Right lobe of liver (tissue), 6 donors: Measurements from ENCODE around the gene ACOT7. TPM values are rescaled to one million over a fixed set of nuclear protein-coding genes. Genes with fewer than 3 reads are reported as not detected.
A peak's percentile ranks its signal among the peaks of the same experiment; 100 is the strongest.

Experiments used
- ATAC-seq, 4 donors: fragments of 200-7000 bp; cut with Tn5 transposase; one replicate each; pipeline ENCODE4 v1.9.1; 2020; ENCODE audit warnings: mild to moderate bottlenecking in 4 of 4, moderate library complexity in 4 of 4
- DNase-seq, 3 donors: peaks; one replicate each; pipeline ENCODE4 v3.0.0-alpha.2; 2020
- H3K27ac ChIP-seq, 3 donors: fragments of 200-600 bp; one replicate each; pipeline ENCODE4 v1.8.0; 2022
- H3K27me3 ChIP-seq, 2 donors: fragments of 200-600 bp; one replicate each; pipeline ENCODE4 v1.8.0; 2022
- H3K36me3 ChIP-seq, 4 donors: fragments of 200-600 bp; sonication (generic) in 1 of 4; one replicate each; pipeline versions ENCODE4 v1.5.1 to v1.8.0; 2017 to 2022; ENCODE audit warnings: control low read depth in 1 of 4
- H3K4me1 ChIP-seq, 4 donors: fragments of 200-600 bp; sonication (generic) in 1 of 4; one replicate each; pipeline versions ENCODE4 v1.5.1 to v1.8.0; 2017 to 2022; ENCODE audit warnings: control low read depth in 1 of 4
- H3K4me3 ChIP-seq, 3 donors: fragments of 200-600 bp; one replicate each; pipeline ENCODE4 v1.8.0; 2022
- H3K9me3 ChIP-seq, 4 donors: fragments of 200-600 bp; sonication (generic) in 1 of 4; one replicate each; pipeline versions ENCODE4 v1.5.1 to v1.8.0; 2017 to 2022; ENCODE audit warnings: control low read depth in 1 of 4
- POLR2A ChIP-seq: fragments of 450-650 bp; IDR thresholded peaks from one replicate; pipeline ENCODE4 v1.6.1; 2017; ENCODE audit warnings: antibody characterized with exemption, mild to moderate bottlenecking
- WGBS: methylation state at CpG from one replicate; pipeline ENCODE4 v1.1.6; 2018; ENCODE audit warnings: low coverage, low lambda C conversion rate; ENCODE audit not compliant: insufficient coverage; ENCODE audit errors: missing lambda C conversion rate; 5-methylcytosine and 5-hydroxymethylcytosine counted together
- intact Hi-C, 2 donors: fragments of 100-400 bp; cut with DNase I; formaldehyde crosslinking; loops; one replicate each; pipeline versions ENCODE4 v1.11.2 to v1.14.1; 2022
- total RNA-seq, 6 experiments: library from RNA; depleted of rRNA in 2 of 6; stranded (reverse); fragments of >200 nt in 2 of 6; fragmentation: NEBNext Ultra II Directional in 3 of 6; extraction: Animal tissue kit (Norgen Biotek cat#: 25700) in 3 of 6; gene quantifications; one replicate each; pipeline versions ENCODE4 v1.1.0 to v1.2.4, GENCODE V29; 2016 to 2023
- TF ChIP-seq, protein P1 (sequence below), 4 donors: fragments of 200-600 bp in 3 of 4; fragments of 450-650 bp in 1 of 4; IDR thresholded peaks; one replicate each; pipeline versions ENCODE4 v1.5.1 to v1.8.0; 2016 to 2022; ENCODE audit warnings: antibody characterized with exemption in 4 of 4, mild to moderate bottlenecking in 2 of 4
- donor health status: DM: no; HTN: yes; CAD: no.
- donor health status: DM: no; HTN: no; CAD: no.
- donor health status: DM: no; HTN: no; CAD: no.
- donor health status: DM: no; HTN: yes; CAD: no.
- donor health status: DM: no; HTN: yes; CAD: no.

Gene ACOT7
- total RNA-seq, 6 experiments from 2014 or later: 10.8 to 19.7 (median 14.1) TPM

DNA sequence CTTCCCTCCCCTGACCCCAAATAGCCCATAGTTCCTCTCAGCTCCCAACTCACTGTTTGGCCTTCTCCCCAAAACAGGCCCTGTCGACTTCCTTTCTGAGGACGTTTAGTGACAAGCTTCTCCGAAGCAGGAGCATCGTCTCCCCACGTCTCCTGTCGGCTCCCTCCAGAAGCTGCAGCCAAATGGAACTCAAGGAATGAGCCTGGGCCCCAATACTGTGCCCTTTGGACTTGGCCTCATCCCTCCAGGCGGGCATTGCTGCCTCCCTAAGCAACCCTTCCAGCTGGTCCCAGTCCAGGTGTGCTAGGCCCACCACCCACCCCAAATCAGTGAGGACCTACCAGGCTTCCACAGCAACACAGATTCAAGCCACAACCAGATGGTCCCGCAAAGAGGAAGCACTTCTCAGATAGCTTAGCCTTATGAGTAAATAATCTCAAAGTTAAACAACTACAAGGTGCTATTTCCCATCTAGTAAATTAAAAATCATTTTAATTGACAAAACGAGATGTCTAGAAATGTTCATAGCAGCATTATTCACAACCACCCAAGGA is 33.0 kb downstream of the ACOT7 start:
- Histone ChIP-seq H3K4me1 (peaks cover 0 to 50% (median 24%) of the 10 kb centered on the region in 4 donors), H3K36me3 (no peaks in the 10 kb centered on the region), H3K27me3 (no peaks in the 10 kb centered on the region), H3K4me3 (peak overlapping the region in 1 of 3 donors; percentile 9), H3K9me3 (no peaks in the 10 kb centered on the region), H3K27ac (peak overlapping the region; percentile 66 to 88 (median 80))
- ATAC-seq: no peak
- no peak for DNase-seq
- WGBS: 29% methylated on average over 7 of the region's 9 CpGs
- no peak for TF ChIP-seq POLR2A
- TF ChIP-seq, protein P1, sequence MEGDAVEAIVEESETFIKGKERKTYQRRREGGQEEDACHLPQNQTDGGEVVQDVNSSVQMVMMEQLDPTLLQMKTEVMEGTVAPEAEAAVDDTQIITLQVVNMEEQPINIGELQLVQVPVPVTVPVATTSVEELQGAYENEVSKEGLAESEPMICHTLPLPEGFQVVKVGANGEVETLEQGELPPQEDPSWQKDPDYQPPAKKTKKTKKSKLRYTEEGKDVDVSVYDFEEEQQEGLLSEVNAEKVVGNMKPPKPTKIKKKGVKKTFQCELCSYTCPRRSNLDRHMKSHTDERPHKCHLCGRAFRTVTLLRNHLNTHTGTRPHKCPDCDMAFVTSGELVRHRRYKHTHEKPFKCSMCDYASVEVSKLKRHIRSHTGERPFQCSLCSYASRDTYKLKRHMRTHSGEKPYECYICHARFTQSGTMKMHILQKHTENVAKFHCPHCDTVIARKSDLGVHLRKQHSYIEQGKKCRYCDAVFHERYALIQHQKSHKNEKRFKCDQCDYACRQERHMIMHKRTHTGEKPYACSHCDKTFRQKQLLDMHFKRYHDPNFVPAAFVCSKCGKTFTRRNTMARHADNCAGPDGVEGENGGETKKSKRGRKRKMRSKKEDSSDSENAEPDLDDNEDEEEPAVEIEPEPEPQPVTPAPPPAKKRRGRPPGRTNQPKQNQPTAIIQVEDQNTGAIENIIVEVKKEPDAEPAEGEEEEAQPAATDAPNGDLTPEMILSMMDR (IDR thresholded peaks at IDR 0.05): no peak
- intact Hi-C loops: loop anchor here in 1 of 2 donors (5.0 kb wide), 1 partner anchor 42 kb away; no protein-coding TSS in a partner anchor

GRCh38 chr1:6360117-6360496 is 33.5 kb downstream of the ACOT7 start:
- no peaks in the 10 kb centered on the region for H3K9me3 ChIP-seq
- no peaks in the 10 kb centered on the region for H3K27me3 ChIP-seq
- H3K27ac ChIP-seq: peak overlapping the region; percentile 66 to 88 (median 80)
- H3K36me3 ChIP-seq: no peaks in the 10 kb centered on the region
- ATAC-seq (no peak), DNase-seq (no peak)
- TF ChIP-seq, protein P1 (IDR thresholded peaks at IDR 0.05): no peak
- TF ChIP-seq POLR2A: no peak
- H3K4me1 ChIP-seq: peaks cover 0 to 53% (median 24%) of the 10 kb centered on the region in 4 donors
- intact Hi-C loops: loop anchor here in 1 of 2 donors (5.0 kb wide), 1 partner anchor 42 kb away; no protein-coding TSS in a partner anchor
- peak overlapping the region in 1 of 3 donors; percentile 9 for H3K4me3 ChIP-seq
- 67% methylated on average over 3 of the region's 9 CpGs for WGBS

DNA sequence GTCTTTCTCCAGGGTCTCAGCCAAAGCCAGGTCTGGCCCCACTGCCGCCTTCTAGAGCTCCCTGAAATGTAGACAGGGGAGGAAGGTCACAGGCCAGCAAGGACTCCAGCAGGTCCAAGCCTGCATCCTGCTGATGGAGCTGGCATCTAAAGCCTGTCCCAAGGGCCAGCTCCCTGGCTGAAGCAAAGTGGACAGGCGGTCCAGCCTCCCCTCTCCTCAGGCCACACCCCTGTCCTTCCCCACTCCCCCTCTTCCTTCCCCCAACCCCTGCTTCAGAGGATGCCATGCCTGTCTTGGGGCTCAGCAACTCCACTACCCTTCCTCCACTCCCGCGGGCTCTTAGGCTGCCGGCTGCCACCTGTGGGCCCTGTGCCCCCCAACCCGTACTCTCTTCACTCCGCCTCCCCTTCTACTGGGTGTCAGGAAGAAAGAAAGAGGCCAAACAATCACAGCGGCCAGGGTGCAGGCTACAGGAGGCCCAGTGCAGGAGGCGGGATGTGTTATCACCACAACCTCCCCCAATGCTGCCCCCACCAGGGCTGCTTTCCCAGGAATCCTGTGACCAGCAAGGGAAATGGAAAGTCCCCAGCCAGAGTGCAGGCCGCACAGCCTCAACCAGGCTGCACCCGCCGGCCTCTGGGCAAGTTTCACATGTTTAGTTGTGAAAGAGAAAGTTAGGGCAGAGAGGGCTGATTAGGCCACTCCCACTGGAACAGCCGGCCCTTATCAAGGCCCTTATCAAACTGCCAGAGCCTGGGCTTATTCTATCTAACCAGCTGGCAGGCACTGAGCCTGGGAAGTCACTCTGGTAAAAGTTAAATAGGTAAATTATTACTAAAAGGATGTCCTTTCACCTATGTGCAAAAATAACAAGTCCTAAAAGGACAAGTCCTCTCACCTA is 34.1 kb downstream of the ACOT7 start:
- DNase-seq (peak; percentile 88 to 93 (median 93)), ATAC-seq (peak; percentile 87 to 89 (median 88))
- 5% methylated on average over 9 of the region's 13 CpGs for WGBS
- peak overlapping the region in 1 of 3 donors; percentile 9 for H3K4me3 ChIP-seq
- no peaks in the 10 kb centered on the region for H3K27me3 ChIP-seq
- intact Hi-C loops: loop anchor here in 1 of 2 donors (5.0 kb wide), 1 partner anchor 43 kb away; no protein-coding TSS in a partner anchor
- peak overlapping the region; percentile 66 to 88 (median 80) for H3K27ac ChIP-seq
- no peaks in the 10 kb centered on the region for H3K9me3 ChIP-seq
- peak; percentile 48 for TF ChIP-seq POLR2A
- TF ChIP-seq, protein P1 (IDR thresholded peaks at IDR 0.05): peak in 2 of 4 donors; percentile 12 to 18
- H3K36me3 ChIP-seq: no peaks in the 10 kb centered on the region
- H3K4me1 ChIP-seq: peaks cover 0 to 57% (median 24%) of the 10 kb centered on the region in 4 donors

DNA sequence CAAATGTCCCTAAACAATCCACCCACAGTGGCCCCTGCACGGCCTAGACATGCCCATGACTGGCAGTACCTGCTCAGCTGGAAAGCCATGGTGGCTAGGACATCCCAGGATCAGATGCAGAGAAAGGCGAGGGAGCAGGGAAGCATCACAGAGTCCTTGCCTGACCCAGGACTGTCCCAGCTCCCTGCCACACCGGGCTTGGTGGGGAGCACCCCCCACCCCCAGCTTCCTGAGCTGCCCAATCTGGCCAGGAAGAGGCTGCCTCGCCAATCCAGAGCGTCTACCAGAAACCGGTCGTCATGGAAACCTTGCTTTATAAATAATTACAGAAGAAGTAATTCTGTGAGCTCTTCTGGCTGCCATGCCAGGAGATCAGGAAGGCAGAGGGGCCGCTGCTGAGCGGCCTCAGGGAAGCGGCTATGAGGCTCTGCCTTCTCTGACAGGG is 34.8 kb downstream of the ACOT7 start:
- peaks cover 0 to 64% (median 27%) of the 10 kb centered on the region in 4 donors for H3K4me1 ChIP-seq
- TF ChIP-seq, protein P1 (IDR thresholded peaks at IDR 0.05): no peak
- TF ChIP-seq POLR2A: no peak
- DNase-seq: no peak

More for the DNA sequence above, 34.8 kb downstream of the ACOT7 start:
- no peaks in the 10 kb centered on the region for H3K9me3 ChIP-seq
- no peak overlapping the region for H3K4me3 ChIP-seq
- no peaks in the 10 kb centered on the region for H3K36me3 ChIP-seq
- ATAC-seq: peak in 3 of 4 donors; percentile 4 to 23 (median 7)
- WGBS: 17% methylated on average over 9 of the region's 10 CpGs
- H3K27ac ChIP-seq: peak overlapping the region; percentile 66 to 88 (median 80)
- no peaks in the 10 kb centered on the region for H3K27me3 ChIP-seq
- intact Hi-C loops: no loop called here
